ENCODE results near the gene IL11.

DNA sequence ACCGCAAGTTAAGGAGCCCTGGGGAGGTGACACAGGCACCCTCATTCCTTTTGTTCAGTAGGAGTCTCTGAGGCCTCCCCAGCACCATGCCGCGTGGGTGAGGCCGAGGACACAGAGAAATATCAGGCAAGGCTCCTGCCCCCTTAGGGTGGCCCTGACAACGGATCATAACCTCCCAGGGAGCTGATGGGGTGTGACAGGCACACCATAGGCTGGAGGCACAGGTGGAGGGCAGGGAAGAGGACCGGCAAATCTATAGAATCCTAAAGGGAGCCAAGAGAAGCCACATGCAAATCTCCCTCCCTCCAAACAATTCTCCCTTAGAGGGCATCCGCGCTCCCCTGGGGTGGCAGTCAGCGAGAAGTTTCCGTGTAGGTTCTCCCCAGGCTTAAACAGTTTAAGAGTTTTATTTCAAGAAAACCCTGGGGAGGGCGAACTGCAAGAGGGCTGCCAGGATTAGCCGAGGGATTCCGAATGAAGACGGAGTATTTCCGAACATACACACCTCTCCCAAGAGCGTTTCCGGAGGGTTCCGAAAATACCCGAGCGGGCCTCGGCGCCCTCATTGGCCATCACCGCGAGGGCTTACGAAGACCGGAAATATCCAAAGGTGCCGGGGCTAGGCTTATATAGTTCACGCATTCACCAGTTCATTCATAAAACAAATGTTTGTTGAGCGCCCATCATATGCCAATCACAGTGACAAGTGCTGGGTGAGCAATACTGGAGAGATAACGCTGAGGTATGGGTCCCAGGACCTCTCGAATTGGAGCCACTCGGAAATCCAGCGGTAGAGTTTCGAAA, 14.9 kb upstream of the IL11 start:
- TF ChIP-seq POLR2A (IDR thresholded peaks at IDR 0.05) (no peak), EP300 (IDR thresholded peaks at IDR 0.05) (no peak)
- TF ChIP-seq, protein P1, sequence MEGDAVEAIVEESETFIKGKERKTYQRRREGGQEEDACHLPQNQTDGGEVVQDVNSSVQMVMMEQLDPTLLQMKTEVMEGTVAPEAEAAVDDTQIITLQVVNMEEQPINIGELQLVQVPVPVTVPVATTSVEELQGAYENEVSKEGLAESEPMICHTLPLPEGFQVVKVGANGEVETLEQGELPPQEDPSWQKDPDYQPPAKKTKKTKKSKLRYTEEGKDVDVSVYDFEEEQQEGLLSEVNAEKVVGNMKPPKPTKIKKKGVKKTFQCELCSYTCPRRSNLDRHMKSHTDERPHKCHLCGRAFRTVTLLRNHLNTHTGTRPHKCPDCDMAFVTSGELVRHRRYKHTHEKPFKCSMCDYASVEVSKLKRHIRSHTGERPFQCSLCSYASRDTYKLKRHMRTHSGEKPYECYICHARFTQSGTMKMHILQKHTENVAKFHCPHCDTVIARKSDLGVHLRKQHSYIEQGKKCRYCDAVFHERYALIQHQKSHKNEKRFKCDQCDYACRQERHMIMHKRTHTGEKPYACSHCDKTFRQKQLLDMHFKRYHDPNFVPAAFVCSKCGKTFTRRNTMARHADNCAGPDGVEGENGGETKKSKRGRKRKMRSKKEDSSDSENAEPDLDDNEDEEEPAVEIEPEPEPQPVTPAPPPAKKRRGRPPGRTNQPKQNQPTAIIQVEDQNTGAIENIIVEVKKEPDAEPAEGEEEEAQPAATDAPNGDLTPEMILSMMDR (IDR thresholded peaks at IDR 0.05): no peak

All from stomach (tissue), 4 donors.